Osteocyte (in vitro differentiated cells): ENCODE results near the gene APBB1IP. TPM values are rescaled to one million over a fixed set of nuclear protein-coding genes. Genes with fewer than 3 reads are reported as not detected.

ENCODE experiments used
- DNase-seq: peaks from one replicate; pipeline ENCODE4 v3.0.0; 2021; ENCODE audit warnings: mixed read lengths; ENCODE audit not compliant: unreplicated experiment; ENCODE audit errors: extremely low spot score
- H3K27ac Mint-ChIP-seq: one replicate; pipeline ENCODE4 v1.8.0; 2021; ENCODE audit warnings: mild to moderate bottlenecking, mixed read lengths; ENCODE audit not compliant: unreplicated experiment
- H3K27me3 Mint-ChIP-seq: one replicate; pipeline ENCODE4 v1.8.0; 2021; ENCODE audit warnings: mixed read lengths; ENCODE audit not compliant: unreplicated experiment
- H3K36me3 Mint-ChIP-seq: one replicate; pipeline ENCODE4 v1.8.0; 2021; ENCODE audit warnings: mixed read lengths; ENCODE audit not compliant: unreplicated experiment
- H3K4me1 Mint-ChIP-seq: one replicate; pipeline ENCODE4 v1.8.0; 2021; ENCODE audit warnings: mixed read lengths; ENCODE audit not compliant: unreplicated experiment
- H3K4me3 Mint-ChIP-seq: one replicate; pipeline ENCODE4 v1.8.0; 2021; ENCODE audit warnings: mild to moderate bottlenecking, moderate library complexity, mixed read lengths; ENCODE audit not compliant: unreplicated experiment
- H3K9me3 Mint-ChIP-seq: one replicate; pipeline ENCODE4 v1.8.0; 2021; ENCODE audit warnings: mixed read lengths; ENCODE audit not compliant: unreplicated experiment
- CTCF ChIP-seq: fragments of 200-600 bp; sonication (generic); IDR thresholded peaks from 2 replicates; pipeline ENCODE4 v1.5.0; 2021; ENCODE audit warnings: antibody characterized with exemption, mild to moderate bottlenecking, moderate library complexity
- total RNA-seq: library from RNA; stranded (reverse); gene quantifications from 2 replicates; pipeline ENCODE4 v1.2.1, GENCODE V29; 2021

Gene APBB1IP
- total RNA-seq, 1 donor from 2014 or later: not detected

GRCh38 chr10:26436848-26437247 lies 1.3 kb upstream of the APBB1IP start:
- no peak overlapping the region for H3K4me3 Mint-ChIP-seq
- no peaks in the 10 kb centered on the region for H3K36me3 Mint-ChIP-seq
- no peak for TF ChIP-seq CTCF

DNA sequence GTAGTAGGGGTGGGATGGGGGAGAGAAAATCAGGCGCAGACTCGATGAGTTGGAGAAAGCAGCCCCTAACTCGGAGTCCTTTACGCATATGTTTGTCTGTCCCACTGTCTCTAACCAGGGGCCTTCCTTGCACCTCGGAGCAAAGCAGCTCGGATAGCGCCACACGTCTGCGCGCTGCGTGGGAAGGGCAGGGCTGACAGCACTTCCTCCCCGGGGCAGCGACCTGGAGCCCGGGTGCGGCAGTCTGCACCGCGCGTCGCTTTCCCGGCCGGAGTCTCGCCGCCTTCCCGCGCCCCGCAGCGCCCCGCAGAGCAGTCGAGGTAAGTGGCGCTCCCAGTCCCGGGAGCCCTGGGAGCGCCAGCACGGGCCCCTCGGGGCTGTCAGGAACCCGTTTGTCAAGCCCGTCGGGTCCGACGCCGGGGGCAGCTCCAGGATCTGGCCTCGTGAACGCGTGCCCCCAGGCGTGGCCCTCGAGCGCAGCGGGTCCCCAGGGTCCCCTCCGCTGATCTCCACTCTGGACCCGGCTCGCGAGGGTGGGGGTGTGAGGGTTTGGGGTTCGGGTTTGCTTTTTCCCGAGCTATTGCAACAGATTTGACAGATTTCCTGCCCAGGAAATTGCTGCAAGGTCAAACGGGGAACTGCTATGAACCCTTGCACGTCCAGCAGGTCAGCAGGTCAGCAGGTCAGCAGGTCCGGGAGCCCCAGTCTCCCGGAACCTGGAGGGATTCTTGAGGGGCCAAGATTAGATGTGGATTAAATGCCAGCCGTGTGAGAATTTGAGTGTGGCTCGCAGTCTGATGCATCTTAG lies 597 bp downstream of the APBB1IP start:
- Mint-ChIP-seq H3K27ac (no peak overlapping the region), H3K4me1 (no peaks in the 10 kb centered on the region), H3K36me3 (no peaks in the 10 kb centered on the region), H3K27me3 (peaks cover 12% of the 10 kb centered on the region), H3K4me3 (no peak overlapping the region), H3K9me3 (no peaks in the 10 kb centered on the region)
- no peak for TF ChIP-seq CTCF
- DNase-seq: no peak

More at GRCh38 chr10:26436848-26437247, 1.3 kb upstream of the APBB1IP start:
- Mint-ChIP-seq H3K4me1 (no peaks in the 10 kb centered on the region), H3K9me3 (no peaks in the 10 kb centered on the region), H3K27ac (no peak overlapping the region), H3K27me3 (peaks cover 12% of the 10 kb centered on the region)
- DNase-seq: no peak

GRCh38 chr10:26439406-26440087 lies 1.4 kb downstream of the APBB1IP start:
- no peaks in the 10 kb centered on the region for H3K36me3 Mint-ChIP-seq
- DNase-seq: no peak
- TF ChIP-seq CTCF: no peak
- no peaks in the 10 kb centered on the region for H3K9me3 Mint-ChIP-seq
- H3K4me3 Mint-ChIP-seq: no peak overlapping the region
- peaks cover 12% of the 10 kb centered on the region for H3K27me3 Mint-ChIP-seq
- H3K4me1 Mint-ChIP-seq: no peaks in the 10 kb centered on the region
- H3K27ac Mint-ChIP-seq: no peak overlapping the region

- H3K36me3 Mint-ChIP-seq: no peaks in the 10 kb centered on the region
- no peaks in the 10 kb centered on the region for H3K9me3 Mint-ChIP-seq
- H3K4me1 Mint-ChIP-seq: no peaks in the 10 kb centered on the region
- H3K27me3 Mint-ChIP-seq: peaks cover 12% of the 10 kb centered on the region
- no peak overlapping the region for H3K4me3 Mint-ChIP-seq
- no peak for DNase-seq
- H3K27ac Mint-ChIP-seq: no peak overlapping the region
- no peak for TF ChIP-seq CTCF
These were observed 1.9 kb downstream of the APBB1IP start for GRCh38 chr10:26440088-26440470.

DNA sequence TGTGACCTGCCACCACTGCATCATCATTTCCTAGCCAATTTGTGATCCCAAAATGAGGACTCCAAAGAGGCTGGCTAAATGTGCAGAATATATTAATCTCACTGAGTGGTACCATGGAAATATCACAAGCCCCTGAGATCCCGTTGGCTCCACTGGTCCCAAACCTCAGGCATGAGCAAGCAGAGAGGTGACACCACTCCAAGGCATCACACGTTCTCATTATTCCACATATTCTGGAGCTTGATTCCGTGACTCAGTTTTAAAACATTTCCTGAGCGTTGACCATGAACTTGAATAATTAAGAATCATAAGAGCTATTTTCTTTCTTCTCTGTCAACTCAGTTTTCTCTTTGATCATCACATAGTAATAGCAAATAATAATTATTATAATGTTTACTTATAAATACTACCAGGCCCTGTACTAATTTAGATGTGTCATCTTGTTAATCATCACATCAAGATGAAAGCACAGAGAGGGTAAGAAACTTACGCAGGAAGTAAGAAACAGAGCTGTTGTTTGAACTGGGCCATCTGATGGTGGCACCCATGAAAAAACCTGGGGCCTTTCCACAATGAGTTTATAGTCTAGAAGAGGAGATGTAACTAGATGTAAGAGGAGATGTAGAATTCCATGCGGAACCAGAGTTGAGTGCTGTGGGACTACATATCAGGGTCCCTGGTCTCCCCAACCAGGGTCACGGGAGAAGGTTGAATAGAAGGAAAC lies 3.5 kb downstream of the APBB1IP start:
- Mint-ChIP-seq H3K27ac (no peak overlapping the region), H3K4me1 (no peaks in the 10 kb centered on the region), H3K36me3 (no peaks in the 10 kb centered on the region), H3K4me3 (no peak overlapping the region), H3K27me3 (peaks cover 12% of the 10 kb centered on the region), H3K9me3 (peaks cover 7% of the 10 kb centered on the region)
- DNase-seq: no peak
- TF ChIP-seq CTCF: no peak
